ENCODE results near the gene SCP2.

Gene SCP2

GRCh38 chr1:52906135-52906603 lies 20.9 kb upstream of the SCP2 start:
- DNase-seq (ENCODE audit: extremely low read depth, insufficient read length), result no peak
- Histone ChIP-seq H3K27me3 (replicated peaks; ENCODE audit: control insufficient read depth, insufficient read depth, low read length) (no peaks in the 10 kb centered on the region), H3K36me3 (ENCODE audit: control insufficient read depth, insufficient read depth, low read length) (peaks cover 7% of the 10 kb centered on the region), H3K4me3 (replicated peaks; ENCODE audit: low read depth, low read length) (no peak overlapping the region)
- TF ChIP-seq, protein P1, sequence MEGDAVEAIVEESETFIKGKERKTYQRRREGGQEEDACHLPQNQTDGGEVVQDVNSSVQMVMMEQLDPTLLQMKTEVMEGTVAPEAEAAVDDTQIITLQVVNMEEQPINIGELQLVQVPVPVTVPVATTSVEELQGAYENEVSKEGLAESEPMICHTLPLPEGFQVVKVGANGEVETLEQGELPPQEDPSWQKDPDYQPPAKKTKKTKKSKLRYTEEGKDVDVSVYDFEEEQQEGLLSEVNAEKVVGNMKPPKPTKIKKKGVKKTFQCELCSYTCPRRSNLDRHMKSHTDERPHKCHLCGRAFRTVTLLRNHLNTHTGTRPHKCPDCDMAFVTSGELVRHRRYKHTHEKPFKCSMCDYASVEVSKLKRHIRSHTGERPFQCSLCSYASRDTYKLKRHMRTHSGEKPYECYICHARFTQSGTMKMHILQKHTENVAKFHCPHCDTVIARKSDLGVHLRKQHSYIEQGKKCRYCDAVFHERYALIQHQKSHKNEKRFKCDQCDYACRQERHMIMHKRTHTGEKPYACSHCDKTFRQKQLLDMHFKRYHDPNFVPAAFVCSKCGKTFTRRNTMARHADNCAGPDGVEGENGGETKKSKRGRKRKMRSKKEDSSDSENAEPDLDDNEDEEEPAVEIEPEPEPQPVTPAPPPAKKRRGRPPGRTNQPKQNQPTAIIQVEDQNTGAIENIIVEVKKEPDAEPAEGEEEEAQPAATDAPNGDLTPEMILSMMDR (IDR thresholded peaks at IDR 0.05; ENCODE audit: insufficient read depth, low read length, poor library complexity, severe bottlenecking), result no peak

GRCh38 chr1:52907068-52907811 lies 19.8 kb upstream of the SCP2 start:
- TF ChIP-seq, protein P1 (IDR thresholded peaks at IDR 0.05; ENCODE audit: insufficient read depth, low read length, poor library complexity, severe bottlenecking), result no peak
- H3K36me3 ChIP-seq (ENCODE audit: control insufficient read depth, insufficient read depth, low read length), result peaks cover 7% of the 10 kb centered on the region
- no peak for DNase-seq (ENCODE audit: extremely low read depth, insufficient read length)

GRCh38 chr1:52907812-52908153 lies 19.3 kb upstream of the SCP2 start:
- Histone ChIP-seq H3K36me3 (ENCODE audit: control insufficient read depth, insufficient read depth, low read length) (peaks cover 7% of the 10 kb centered on the region), H3K27me3 (replicated peaks; ENCODE audit: control insufficient read depth, insufficient read depth, low read length) (no peaks in the 10 kb centered on the region), H3K4me3 (replicated peaks; ENCODE audit: low read depth, low read length) (no peak overlapping the region)
- TF ChIP-seq, protein P1 (IDR thresholded peaks at IDR 0.05; ENCODE audit: insufficient read depth, low read length, poor library complexity, severe bottlenecking), result no peak
- no peak for DNase-seq (ENCODE audit: extremely low read depth, insufficient read length)

More at GRCh38 chr1:52907068-52907811, 19.8 kb upstream of the SCP2 start:
- no peak overlapping the region for H3K4me3 ChIP-seq (replicated peaks; ENCODE audit: low read depth, low read length)
- H3K27me3 ChIP-seq (replicated peaks; ENCODE audit: control insufficient read depth, insufficient read depth, low read length), result no peaks in the 10 kb centered on the region

GRCh38 chr1:52911541-52911940 lies 15.5 kb upstream of the SCP2 start:
- H3K27me3 ChIP-seq (replicated peaks; ENCODE audit: control insufficient read depth, insufficient read depth, low read length), result no peaks in the 10 kb centered on the region
- no peak overlapping the region for H3K4me3 ChIP-seq (replicated peaks; ENCODE audit: low read depth, low read length)
- no peak for DNase-seq (ENCODE audit: extremely low read depth, insufficient read length)
- TF ChIP-seq, protein P1 (IDR thresholded peaks at IDR 0.05; ENCODE audit: insufficient read depth, low read length, poor library complexity, severe bottlenecking), result no peak
- H3K36me3 ChIP-seq (ENCODE audit: control insufficient read depth, insufficient read depth, low read length), result peaks cover 4% of the 10 kb centered on the region

DNA sequence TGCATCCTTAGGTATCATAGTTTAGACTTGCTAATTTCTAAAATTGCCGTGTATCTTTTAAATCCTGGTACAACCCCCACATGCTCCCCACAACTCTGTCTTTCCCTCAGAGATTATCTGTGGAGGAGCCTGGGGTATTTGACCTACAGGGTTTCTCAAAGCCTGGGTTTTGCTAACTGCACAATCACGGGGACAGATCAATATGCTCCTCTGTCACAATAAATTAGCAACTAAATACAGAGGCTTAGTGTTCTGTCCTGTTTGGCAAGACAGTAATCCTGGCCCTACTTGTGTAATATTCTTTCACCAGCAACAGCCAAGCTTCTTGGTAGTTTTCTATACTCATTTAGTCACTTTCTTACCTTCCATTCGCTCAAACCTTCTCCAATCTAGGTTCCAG lies 14.1 kb upstream of the SCP2 start:
- Histone ChIP-seq H3K4me3 (replicated peaks; ENCODE audit: low read depth, low read length) (no peak overlapping the region), H3K27me3 (replicated peaks; ENCODE audit: control insufficient read depth, insufficient read depth, low read length) (no peaks in the 10 kb centered on the region), H3K36me3 (ENCODE audit: control insufficient read depth, insufficient read depth, low read length) (no peaks in the 10 kb centered on the region)
- DNase-seq (ENCODE audit: extremely low read depth, insufficient read length), result no peak
- TF ChIP-seq, protein P1 (IDR thresholded peaks at IDR 0.05; ENCODE audit: insufficient read depth, low read length, poor library complexity, severe bottlenecking), result no peak
